ENCODE results near the gene RUVBL1. TPM values are rescaled to one million over a fixed set of nuclear protein-coding genes. Genes with fewer than 3 reads are reported as not detected.

The RUVBL1 gene
- total and polyA plus RNA-seq, 2 of the 4 experiments (the other 2 are of a cell fraction), result 68.7 to 83.3 TPM

GRCh38 chr3:128064962-128065361 is 58.6 kb downstream of the RUVBL1 start:
- no TSS peak for BruUV-seq (replicated peaks)
- H3K36me3 ChIP-seq (ENCODE audit: control insufficient read depth, insufficient read depth, low read length), result peaks cover 78% of the 10 kb centered on the region
- H3K27ac ChIP-seq (ENCODE audit: insufficient read depth, low read length), result no peak overlapping the region

More at GRCh38 chr3:128064962-128065361, 58.6 kb downstream of the RUVBL1 start:
- Histone ChIP-seq H2BK15ac (ENCODE audit: low read depth, low read length) (no peak overlapping the region), H3K18ac (ENCODE audit: low read depth, low read length) (no peak overlapping the region), H4K5ac (ENCODE audit: low read depth, low read length) (no peak overlapping the region), H4K91ac (ENCODE audit: insufficient read depth, low read depth, low read length) (no peak overlapping the region), H4K8ac (ENCODE audit: low read depth in 2 of 2, low read length in 2 of 2) (no peak overlapping the region), H3K4me3 (ENCODE audit: insufficient read depth, low read depth, low read length) (no peak overlapping the region), H3K79me1 (ENCODE audit: low read depth in 1 of 2, low read length in 2 of 2) (peaks cover 54 to 70% of the 10 kb centered on the region in 2 experiments), H3K14ac (replicated peaks; ENCODE audit: low read depth, low read length) (no peak overlapping the region), H3K4ac (ENCODE audit: low read depth, low read length) (no peak overlapping the region), H3K4me2 (ENCODE audit: low read depth, low read length) (no peak overlapping the region), H2AFZ (replicated peaks; ENCODE audit: low read length, poor library complexity) (no peak overlapping the region), H2BK120ac (ENCODE audit: low read depth, low read length) (no peak overlapping the region), H2AK9ac (replicated peaks; ENCODE audit: low read depth, low read length, poor library complexity) (no peak overlapping the region), H2BK5ac (ENCODE audit: low read depth, low read length, poor library complexity, severe bottlenecking) (peak overlapping the region; percentile 35), H2AK5ac (ENCODE audit: low read depth, low read length) (no peak overlapping the region), H2BK20ac (ENCODE audit: low read depth, low read length) (no peak overlapping the region), H3K27me3 (ENCODE audit: control insufficient read depth, insufficient read depth, low read length) (no peaks in the 10 kb centered on the region), H3K9me1 (ENCODE audit: insufficient read depth, low read length) (peaks cover 23% of the 10 kb centered on the region), H4K20me1 (ENCODE audit: insufficient read depth, low read length) (peaks cover 75% of the 10 kb centered on the region), H3K9me3 (ENCODE audit: control insufficient read depth, insufficient read depth, low read length) (no peaks in the 10 kb centered on the region), H3K23ac (ENCODE audit: low read depth, low read length) (no peak overlapping the region), H3K56ac (ENCODE audit: extremely low read depth, insufficient read depth, low read length) (no peak overlapping the region), H3K9ac (ENCODE audit: low read depth, low read length) (no peak overlapping the region), H3K4me1 (ENCODE audit: control insufficient read depth, insufficient read depth, low read length) (peaks cover 22% of the 10 kb centered on the region)
- ChIA-PET CTCF (interaction anchor here (0.9 kb wide), 1 partner anchor 9 kb away, joined by 3 read pairs; no protein-coding TSS in a partner anchor), POLR2A (ENCODE audit: unreplicated experiment) (interaction anchor here (0.6 kb wide), 1 partner anchor 45 kb away, joined by 4 read pairs; no protein-coding TSS in a partner anchor)
- ATAC-seq (ENCODE audit: low read depth), result no peak
- intact Hi-C loops (cut with micrococcal nuclease), result no loop called here
- no peak for TF ChIP-seq FOS (IDR thresholded peaks at IDR 0.05; ENCODE audit: low read depth, low read length)
- no peak for TF ChIP-seq RCOR1 (IDR thresholded peaks at IDR 0.05; ENCODE audit: insufficient replicate concordance, low read length)
- TF ChIP-seq NFE2L2 (IDR thresholded peaks at IDR 0.05; ENCODE audit: low read depth, low read length), result no peak
- TF ChIP-seq USF2 (IDR thresholded peaks at IDR 0.05; ENCODE audit: low read depth, low read length), result no peak
- TF ChIP-seq ELK1 (IDR thresholded peaks at IDR 0.05; ENCODE audit: borderline replicate concordance, low read depth, low read length), result no peak
- TF ChIP-seq RAD21 (IDR thresholded peaks at IDR 0.05; ENCODE audit: low read length), result no peak
- TF ChIP-seq POLR2A (IDR thresholded peaks at IDR 0.05; ENCODE audit: low read depth, low read length), result no peak
- TF ChIP-seq RFX5 (IDR thresholded peaks at IDR 0.05; ENCODE audit: low read depth, low read length), result no peak
- TF ChIP-seq MAZ (IDR thresholded peaks at IDR 0.05; ENCODE audit: borderline replicate concordance, low read depth, low read length), result no peak
- no peak for TF ChIP-seq BHLHE40 (IDR thresholded peaks at IDR 0.05; ENCODE audit: low read depth, low read length)
- no peak for TF ChIP-seq CHD1 (IDR thresholded peaks at IDR 0.05; ENCODE audit: low read depth, low read length)
- TF ChIP-seq MXI1 (IDR thresholded peaks at IDR 0.05; ENCODE audit: borderline replicate concordance, low read depth, low read length), result no peak
- no peak for TF ChIP-seq CEBPB (IDR thresholded peaks at IDR 0.05; ENCODE audit: low read depth, low read length)
- TF ChIP-seq CTCF (conservative IDR thresholded peaks at IDR 0.05; ENCODE audit: low read depth, low read length), result no peak
- no peak for TF ChIP-seq SMC3 (IDR thresholded peaks at IDR 0.05; ENCODE audit: low read depth, low read length)
- no peak for TF ChIP-seq MAFK (IDR thresholded peaks at IDR 0.05; ENCODE audit: low read depth, low read length)
- dilution Hi-C loops (cut with HindIII; ENCODE audit: low sequenced_read_pairs, unreplicated experiment), result no loop called here
- in situ Hi-C loops (cut with MboI; ENCODE audit: low sequenced_read_pairs), result no loop called here
- no peak for DNase-seq
- WGBS, 2 experiments (ENCODE audit: extremely low coverage in 2 of 2, insufficient read length in 1 of 2), result 100% methylated on average over 2 of the region's 6 CpGs; no CpG with 5 or more reads in 1 of the 2 experiments

Data from IMR-90 (cell line).